Activated T-helper 1 cell treated with anti-CD3 and anti-CD28 coated beads, Interleukin-12 subunit alpha, Interleukin-12 subunit beta, Interleukin-2, Interleukin-4 antibody, amounts not matched to agents 30 ng/mL and 10 ng/mL and 1 ng/mL, durations not matched to agents 14 hours and 24 hours and 36 hours (primary cell): ENCODE measurements around the gene RPL18A. TPM values are rescaled to one million over a fixed set of nuclear protein-coding genes. Genes with fewer than 3 reads are reported as not detected.

Experiments used
- DNase-seq: peaks from one replicate; pipeline ENCODE4 v3.0.0; 2021; ENCODE audit warnings: low spot score
- H3K27ac Mint-ChIP-seq: one replicate; pipeline ENCODE4 v1.8.0; 2021; ENCODE audit warnings: mild to moderate bottlenecking, mixed read lengths
- H3K27me3 Mint-ChIP-seq: one replicate; pipeline ENCODE4 v1.8.0; 2022; ENCODE audit warnings: mild to moderate bottlenecking, moderate library complexity, mixed read lengths; ENCODE audit not compliant: insufficient read depth
- H3K36me3 Mint-ChIP-seq: one replicate; pipeline ENCODE4 v1.8.0; 2021; ENCODE audit warnings: low read depth, mixed read lengths
- H3K4me1 Mint-ChIP-seq: one replicate; pipeline ENCODE4 v1.8.0; 2021; ENCODE audit warnings: low read depth, mixed read lengths
- H3K4me3 Mint-ChIP-seq: one replicate; pipeline ENCODE4 v1.8.0; 2021; ENCODE audit warnings: mild to moderate bottlenecking, moderate library complexity, mixed read lengths
- H3K9me3 Mint-ChIP-seq: one replicate; pipeline ENCODE4 v1.8.0; 2021; ENCODE audit warnings: mixed read lengths
- intact Hi-C: fragments of 100-400 bp; cut with micrococcal nuclease; formaldehyde crosslinking; loops from one replicate; pipeline ENCODE4 v1.15.1; 2024
- total RNA-seq: library from RNA; stranded (reverse); gene quantifications from 2 replicates; pipeline ENCODE4 v1.2.3, GENCODE V29; 2022

Gene RPL18A
- total RNA-seq, result 2,494 and 2,556 TPM in 2 replicates

DNA sequence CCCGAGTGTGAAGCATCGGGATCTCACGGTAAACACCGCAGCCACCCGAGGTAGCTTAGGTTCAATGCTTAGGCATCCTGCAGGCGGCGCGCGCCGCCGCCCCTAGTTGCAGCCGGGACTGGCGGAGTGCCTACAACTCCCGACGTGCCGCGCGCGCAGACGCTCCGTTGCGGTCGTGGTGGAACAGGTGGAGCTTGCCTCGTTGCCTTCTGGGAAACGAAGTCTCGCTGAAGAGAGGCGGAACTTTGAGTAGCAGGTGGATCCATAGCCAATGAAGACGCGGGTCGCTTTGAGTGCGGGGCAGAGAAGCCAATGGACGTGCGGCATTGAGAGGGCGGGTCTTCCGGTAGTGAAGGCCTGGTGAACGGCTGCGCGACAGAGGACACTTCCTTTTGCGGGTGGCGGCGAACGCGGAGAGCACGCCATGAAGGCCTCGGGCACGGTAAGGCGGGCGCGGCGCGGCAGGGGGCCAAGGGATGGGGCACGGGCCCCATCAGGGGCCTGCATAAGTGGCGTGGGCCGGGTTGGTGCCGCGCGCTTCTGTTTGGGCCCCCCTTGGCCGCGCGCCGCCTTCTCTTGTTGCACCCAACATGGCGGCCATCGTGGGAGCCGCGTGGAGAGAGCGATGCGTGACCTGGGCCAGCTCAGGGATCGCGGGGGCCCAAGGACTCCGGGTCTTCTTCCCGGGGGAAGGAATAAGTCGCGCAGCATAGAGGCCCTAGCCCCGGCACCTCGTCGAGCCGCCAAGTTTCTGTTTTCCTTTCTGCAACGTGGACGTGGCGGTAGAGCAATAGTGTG, at the start of gene RPL18A:
TSS of gene RPL18A (plus strand) at position 378 of the 798 bp plus-strand sequence. CDS start at position 425, 47 bp downstream.
- intact Hi-C loops, result loop anchor here (1.0 to 10.0 kb wide), 9 partner anchors 12 to 455 kb away; partner anchors contain the start of genes B3GNT3, BST2, JAK3 and MAP1S
- H3K36me3 Mint-ChIP-seq, result peaks cover 41% of the 10 kb centered on the region

DNA sequence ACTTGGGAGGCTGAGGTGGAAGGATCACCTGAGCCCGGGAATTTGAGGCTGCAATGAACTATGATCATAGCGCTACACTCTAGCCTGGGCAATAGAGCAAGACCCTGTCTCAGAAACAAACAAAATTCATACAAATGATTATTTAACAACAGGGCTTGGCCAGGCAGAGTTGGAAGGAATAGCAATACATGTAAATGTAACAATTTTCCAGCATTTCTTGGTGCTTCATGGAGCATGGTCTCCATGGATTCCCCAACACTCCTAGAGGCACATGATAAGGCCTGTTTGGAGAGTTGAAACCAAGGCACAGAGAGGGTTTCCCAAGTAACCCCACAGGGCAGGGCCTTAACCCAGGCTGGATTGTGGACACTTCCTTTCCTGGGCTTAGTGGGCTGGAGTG, 48.6 kb upstream of the RPL18A start:
- no peak for DNase-seq
- Mint-ChIP-seq H3K9me3 (no peaks in the 10 kb centered on the region), H3K36me3 (peaks cover under 1% of the 10 kb centered on the region), H3K27ac (no peak overlapping the region), H3K27me3 (peaks cover 6% of the 10 kb centered on the region), H3K4me3 (no peak overlapping the region), H3K4me1 (peaks cover 5% of the 10 kb centered on the region)
- intact Hi-C loops, result no loop called here

More for the DNA sequence above, at the start of gene RPL18A:
- H3K9me3 Mint-ChIP-seq, result no peaks in the 10 kb centered on the region
- peaks cover 1% of the 10 kb centered on the region for H3K27me3 Mint-ChIP-seq
- H3K4me1 Mint-ChIP-seq, result peaks cover 31% of the 10 kb centered on the region
- H3K27ac Mint-ChIP-seq, result peak within 1 kb of the TSS; percentile 100
- H3K4me3 Mint-ChIP-seq, result peak within 1 kb of the TSS; percentile 99
- DNase-seq, result peak; percentile 99

DNA sequence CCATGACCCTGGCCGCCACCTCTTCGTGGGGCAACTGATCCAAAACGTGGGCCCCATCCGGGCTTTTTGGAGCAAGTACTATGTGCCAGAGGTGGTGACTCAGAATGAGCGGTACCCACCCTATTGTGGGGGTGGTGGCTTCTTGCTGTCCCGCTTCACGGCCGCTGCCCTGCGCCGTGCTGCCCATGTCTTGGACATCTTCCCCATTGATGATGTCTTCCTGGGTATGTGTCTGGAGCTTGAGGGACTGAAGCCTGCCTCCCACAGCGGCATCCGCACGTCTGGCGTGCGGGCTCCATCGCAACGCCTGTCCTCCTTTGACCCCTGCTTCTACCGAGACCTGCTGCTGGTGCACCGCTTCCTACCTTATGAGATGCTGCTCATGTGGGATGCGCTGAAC, 48.0 kb upstream of the RPL18A start:
- no peak overlapping the region for H3K4me3 Mint-ChIP-seq
- intact Hi-C loops, result no loop called here
- DNase-seq, result no peak

DNA sequence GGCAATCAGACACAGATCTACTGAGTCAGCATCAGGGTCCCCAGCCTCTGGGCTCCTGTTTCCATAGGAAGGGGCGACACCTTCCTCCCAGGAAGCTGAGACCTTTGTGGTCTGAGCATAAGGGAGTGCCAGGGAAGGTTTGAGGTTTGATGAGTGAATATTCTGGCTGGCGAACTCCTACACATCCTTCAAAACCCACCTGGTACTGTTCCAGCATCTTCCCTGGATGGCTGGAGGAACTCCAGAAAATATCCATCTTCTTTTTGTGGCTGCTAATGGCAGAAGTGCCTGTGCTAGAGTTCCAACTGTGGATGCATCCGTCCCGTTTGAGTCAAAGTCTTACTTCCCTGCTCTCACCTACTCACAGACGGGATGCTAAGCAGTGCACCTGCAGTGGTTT, 47.6 kb upstream of the RPL18A start:
- peaks cover 4% of the 10 kb centered on the region for H3K4me1 Mint-ChIP-seq
- no peak for DNase-seq
- no peaks in the 10 kb centered on the region for H3K9me3 Mint-ChIP-seq
- intact Hi-C loops, result no loop called here
- no peak overlapping the region for H3K4me3 Mint-ChIP-seq
- no peak overlapping the region for H3K27ac Mint-ChIP-seq
- H3K36me3 Mint-ChIP-seq, result peaks cover 5% of the 10 kb centered on the region
- peaks cover 6% of the 10 kb centered on the region for H3K27me3 Mint-ChIP-seq

More for the DNA sequence above, 48.0 kb upstream of the RPL18A start:
- peaks cover 5% of the 10 kb centered on the region for H3K4me1 Mint-ChIP-seq
- H3K9me3 Mint-ChIP-seq, result no peaks in the 10 kb centered on the region
- H3K27ac Mint-ChIP-seq, result no peak overlapping the region
- H3K36me3 Mint-ChIP-seq, result peaks cover 5% of the 10 kb centered on the region
- H3K27me3 Mint-ChIP-seq, result peaks cover 6% of the 10 kb centered on the region

DNA sequence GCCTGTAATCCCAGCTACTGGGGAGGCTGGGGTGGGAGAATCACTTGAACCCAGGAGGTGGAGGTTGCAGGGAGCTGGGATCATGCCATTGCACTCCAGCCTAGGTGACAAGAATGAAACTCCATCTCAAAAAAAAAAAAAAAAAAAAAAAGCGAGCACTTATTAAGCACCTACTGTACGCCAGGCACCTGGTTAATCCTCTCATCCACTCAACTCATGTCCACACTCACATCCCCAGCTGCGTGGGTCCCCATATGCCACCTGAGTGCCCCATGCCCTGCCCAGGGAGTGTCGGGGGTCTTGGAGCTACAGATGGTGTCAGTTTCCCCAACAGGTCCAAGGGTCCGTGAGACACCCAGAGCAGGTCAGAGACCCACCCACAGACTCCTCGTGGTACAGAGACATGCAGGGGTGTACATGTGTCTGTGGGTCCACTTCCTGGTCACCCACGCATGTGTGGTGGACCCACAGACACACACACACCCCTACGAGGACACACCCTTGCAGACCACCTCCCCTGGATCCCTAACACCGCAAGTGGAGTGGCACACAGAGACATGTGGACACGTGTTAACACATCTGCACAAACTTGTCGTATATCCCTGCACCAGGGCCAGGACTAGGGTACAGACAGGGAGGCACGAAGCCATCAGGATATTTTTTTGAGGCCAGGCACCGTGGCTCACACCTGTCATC, 41.9 kb upstream of the RPL18A start:
- Mint-ChIP-seq H3K27ac (no peak overlapping the region), H3K9me3 (no peaks in the 10 kb centered on the region), H3K27me3 (no peaks in the 10 kb centered on the region), H3K4me1 (no peaks in the 10 kb centered on the region), H3K4me3 (no peak overlapping the region), H3K36me3 (peaks cover 5% of the 10 kb centered on the region)
- DNase-seq, result no peak
- intact Hi-C loops, result no loop called here

DNA sequence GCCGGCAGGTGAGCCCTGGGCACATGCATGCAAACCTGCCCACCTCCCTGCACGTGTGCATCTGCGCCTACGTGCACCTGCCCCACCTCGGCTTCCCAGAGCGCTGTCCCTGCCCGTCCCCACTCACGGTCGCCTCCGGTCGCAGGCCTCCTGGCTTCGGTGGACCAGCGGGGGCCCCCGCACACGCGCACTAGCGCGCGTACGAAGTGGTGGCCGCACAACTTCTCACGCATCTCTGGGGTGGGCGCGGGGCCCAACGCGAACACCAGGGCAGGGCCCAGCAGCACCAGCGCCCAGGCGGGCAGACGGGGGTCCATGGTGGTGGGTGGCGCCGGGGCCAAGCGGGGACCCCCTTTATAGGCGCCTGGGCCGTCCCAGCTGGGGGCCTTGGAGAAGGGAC, 38.5 kb upstream of the RPL18A start, which contains the start of gene INSL3:
TSS of gene INSL3 (minus strand) at position 330 of the 400 bp plus-strand sequence. CDS start at position 317, 13 bp downstream.
- no peak for DNase-seq
- intact Hi-C loops, result no loop called here
- Mint-ChIP-seq H3K9me3 (no peaks in the 10 kb centered on the region), H3K4me1 (no peaks in the 10 kb centered on the region), H3K27ac (no peak within 1 kb of the TSS), H3K27me3 (no peaks in the 10 kb centered on the region), H3K4me3 (no peak within 1 kb of the TSS), H3K36me3 (peaks cover 20% of the 10 kb centered on the region)

DNA sequence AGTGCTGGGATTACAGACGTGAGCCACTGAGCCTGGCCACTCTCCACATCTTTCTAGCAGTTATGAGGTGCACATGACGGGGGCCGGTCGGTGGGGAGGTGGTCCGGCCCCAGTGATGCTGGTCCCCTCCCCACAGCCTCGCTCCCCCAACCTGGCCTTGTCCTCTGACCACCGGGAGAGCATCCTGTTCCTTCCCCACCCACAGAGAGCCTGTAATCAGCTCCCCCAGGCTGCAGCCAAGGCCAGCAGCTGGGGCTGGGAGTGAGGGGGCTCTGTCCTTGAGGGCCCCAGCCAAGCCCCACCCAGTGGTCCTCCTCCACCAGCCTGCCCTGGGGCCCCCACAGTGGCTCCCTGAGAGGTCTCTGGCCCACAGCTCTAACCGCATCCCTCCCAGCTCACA, 35.4 kb upstream of the RPL18A start:
- Mint-ChIP-seq H3K27ac (peak overlapping the region; percentile 34), H3K27me3 (no peaks in the 10 kb centered on the region), H3K4me3 (no peak overlapping the region), H3K9me3 (no peaks in the 10 kb centered on the region), H3K4me1 (no peaks in the 10 kb centered on the region), H3K36me3 (peaks cover 22% of the 10 kb centered on the region)
- DNase-seq, result no peak
- intact Hi-C loops, result no loop called here

DNA sequence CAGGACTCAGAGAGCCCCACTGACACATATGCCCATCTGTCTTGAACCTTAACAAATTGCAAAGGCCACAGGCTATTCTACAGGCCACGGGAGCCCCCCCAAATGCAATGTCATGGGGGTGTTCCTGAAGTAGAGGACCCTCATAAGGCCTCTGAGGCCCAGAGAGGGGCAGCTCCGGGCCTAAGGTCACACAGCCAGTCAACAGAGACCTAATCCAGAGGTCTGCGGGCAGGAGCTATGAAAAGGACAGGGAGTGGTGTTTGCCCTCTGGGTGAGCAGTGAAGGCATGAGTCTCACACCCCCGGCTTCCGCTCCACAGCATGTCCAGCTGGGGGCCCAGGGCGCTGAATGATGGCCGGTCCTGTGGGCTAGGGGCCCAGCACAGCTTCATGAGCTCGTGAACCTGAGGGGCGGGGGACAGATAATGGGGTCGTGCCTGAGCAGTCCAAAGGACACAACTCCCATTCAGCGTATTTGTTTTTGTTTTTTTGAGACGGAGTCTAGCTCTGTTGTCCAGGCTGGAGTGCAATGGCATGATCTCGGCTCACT, 33.1 kb upstream of the RPL18A start:
- Mint-ChIP-seq H3K9me3 (no peaks in the 10 kb centered on the region), H3K27ac (no peak overlapping the region), H3K4me3 (no peak overlapping the region), H3K27me3 (no peaks in the 10 kb centered on the region), H3K36me3 (peaks cover 35% of the 10 kb centered on the region), H3K4me1 (no peaks in the 10 kb centered on the region)
- intact Hi-C loops, result no loop called here
- no peak for DNase-seq

DNA sequence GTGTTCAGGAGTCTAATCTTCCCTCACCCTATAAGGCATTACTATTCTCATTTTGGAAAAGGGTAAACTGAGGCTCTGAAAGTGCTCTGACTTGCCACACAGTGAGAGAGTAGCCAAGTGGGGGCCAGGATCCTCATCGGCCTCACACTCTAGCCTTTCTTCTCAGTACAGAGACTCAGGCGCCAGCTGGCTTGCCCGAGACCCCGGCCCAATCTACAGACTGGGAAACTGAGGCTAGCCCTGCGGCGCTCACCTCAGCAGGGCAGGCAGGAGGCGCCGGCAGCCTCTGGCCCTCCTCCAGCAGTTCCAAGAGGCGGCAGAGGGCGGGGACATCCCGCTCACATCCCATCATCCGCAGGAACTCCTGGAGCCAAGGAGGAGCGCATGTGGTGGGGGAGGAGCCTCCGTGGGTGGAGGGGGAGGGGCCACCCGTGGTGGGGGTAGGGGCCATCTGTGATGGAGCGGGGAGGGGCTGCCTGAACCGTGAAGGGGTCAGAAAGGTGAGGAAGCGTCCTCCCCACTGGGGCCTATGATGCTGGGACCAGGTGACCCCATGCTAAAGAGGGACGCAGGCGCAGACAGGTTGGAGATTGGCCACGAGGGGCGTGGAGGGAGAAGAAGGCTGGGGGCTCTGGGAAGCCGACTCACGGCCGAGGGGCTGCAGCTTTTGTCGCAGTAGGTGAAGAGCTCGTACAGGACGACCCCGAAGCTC, 29.7 kb upstream of the RPL18A start:
- H3K9me3 Mint-ChIP-seq, result no peaks in the 10 kb centered on the region
- H3K4me3 Mint-ChIP-seq, result no peak overlapping the region
- H3K36me3 Mint-ChIP-seq, result peaks cover 45% of the 10 kb centered on the region
- peaks cover 3% of the 10 kb centered on the region for H3K4me1 Mint-ChIP-seq
- intact Hi-C loops, result loop anchor here (1.0 to 2.0 kb wide), 3 partner anchors 17 to 44 kb away; partner anchors contain the start of gene JAK3
- no peaks in the 10 kb centered on the region for H3K27me3 Mint-ChIP-seq
- no peak for DNase-seq
- H3K27ac Mint-ChIP-seq, result no peak overlapping the region

DNA sequence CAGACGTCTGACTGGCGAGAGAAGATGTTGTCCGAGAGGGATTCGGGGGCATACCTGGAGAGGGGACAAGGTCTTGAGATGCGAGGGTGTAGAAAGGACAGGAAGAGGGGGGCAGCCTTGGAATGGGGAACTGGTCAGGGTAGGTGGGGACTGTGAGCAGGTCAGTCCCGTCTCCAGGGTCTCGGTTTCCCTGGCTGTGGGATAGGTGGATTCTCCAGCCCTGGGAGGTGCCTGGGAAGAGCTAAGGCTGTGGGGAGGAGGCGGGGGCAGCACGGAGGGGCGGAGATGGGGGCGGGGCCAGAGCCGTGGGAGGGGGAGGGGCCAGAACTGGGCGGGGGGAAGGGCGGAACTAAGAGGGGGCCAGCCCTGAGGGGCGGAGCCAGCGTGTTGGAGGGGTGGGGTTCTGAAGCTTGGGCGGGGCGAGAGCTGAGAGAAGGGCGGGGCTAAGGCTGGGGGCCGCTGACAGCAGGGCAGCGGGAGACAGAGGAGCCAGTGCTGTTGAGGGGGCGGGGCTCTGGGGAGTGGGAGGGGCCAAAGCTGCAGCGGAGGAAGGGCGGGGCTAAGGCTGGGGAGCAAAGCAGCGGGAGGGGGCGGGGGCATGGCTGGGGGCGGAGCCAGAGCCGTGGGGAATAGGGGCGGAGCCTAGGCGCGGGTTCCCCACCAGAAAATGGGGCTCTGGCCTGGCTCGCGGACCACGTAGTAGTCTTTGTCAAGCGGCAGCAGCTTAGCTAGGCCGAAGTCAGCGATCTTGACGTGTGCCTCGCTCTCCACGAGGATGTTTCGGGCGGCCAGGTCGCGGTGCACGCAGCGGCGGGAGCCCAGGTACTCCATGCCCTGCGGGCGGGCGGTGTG, 28.9 kb upstream of the RPL18A start:
- peak; percentile 12 for DNase-seq
- no peaks in the 10 kb centered on the region for H3K27me3 Mint-ChIP-seq
- peaks cover 11% of the 10 kb centered on the region for H3K4me1 Mint-ChIP-seq
- no peak overlapping the region for H3K27ac Mint-ChIP-seq
- intact Hi-C loops, result loop anchor here (1.0 to 2.0 kb wide), 4 partner anchors 12 to 44 kb away; partner anchors contain the start of gene JAK3
- no peak overlapping the region for H3K4me3 Mint-ChIP-seq
- peaks cover 4% of the 10 kb centered on the region for H3K9me3 Mint-ChIP-seq
- peaks cover 48% of the 10 kb centered on the region for H3K36me3 Mint-ChIP-seq

DNA sequence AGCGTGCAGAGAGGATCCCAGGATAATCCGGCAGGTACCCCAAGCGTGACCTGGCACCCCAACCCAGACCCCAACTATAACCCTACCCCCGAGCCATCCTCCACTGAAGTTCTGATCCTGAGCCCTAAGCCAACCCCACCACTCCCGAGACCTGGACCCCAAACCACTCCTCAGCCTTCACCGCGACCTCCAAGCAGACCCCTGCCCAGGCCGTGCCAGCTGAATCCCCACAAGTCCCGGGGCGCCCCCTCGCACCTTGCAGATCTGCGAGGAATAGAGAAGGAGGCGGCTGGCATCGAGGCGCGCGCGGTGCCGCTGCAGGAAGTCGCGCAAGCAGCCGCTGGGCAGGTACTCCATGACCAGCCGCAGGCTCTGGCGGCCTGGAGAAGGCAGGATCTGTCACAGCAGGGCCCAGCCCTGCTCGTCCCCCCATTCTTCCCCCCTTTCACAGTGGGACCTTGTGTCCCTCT, 28.3 kb upstream of the RPL18A start:
- Mint-ChIP-seq H3K27me3 (no peaks in the 10 kb centered on the region), H3K4me3 (no peak overlapping the region), H3K9me3 (peaks cover 4% of the 10 kb centered on the region), H3K36me3 (peaks cover 55% of the 10 kb centered on the region), H3K27ac (no peak overlapping the region), H3K4me1 (peaks cover 14% of the 10 kb centered on the region)
- no peak for DNase-seq
- intact Hi-C loops, result loop anchor here (1.0 to 2.0 kb wide), 3 partner anchors 11 to 23 kb away; partner anchors contain the start of gene JAK3
